Measurements from ENCODE around the gene ZSCAN20.

Gene ZSCAN20

GRCh38 chr1:33472269-33472980 is at the start of gene ZSCAN20:
ZSCAN20 (plus strand) TSS chr1:33472645; CDS start chr1:33479289, 6,644 bp downstream.
- DNase-seq (ENCODE audit: low read depth), result peak; percentile 73

- DNase-seq (ENCODE audit: low read depth), result no peak
Observed at GRCh38 chr1:33424205-33424604, 48.2 kb upstream of the ZSCAN20 start.

GRCh38 chr1:33424610-33425009 is 47.8 kb upstream of the ZSCAN20 start:
- no peak for DNase-seq (ENCODE audit: low read depth)

DNA sequence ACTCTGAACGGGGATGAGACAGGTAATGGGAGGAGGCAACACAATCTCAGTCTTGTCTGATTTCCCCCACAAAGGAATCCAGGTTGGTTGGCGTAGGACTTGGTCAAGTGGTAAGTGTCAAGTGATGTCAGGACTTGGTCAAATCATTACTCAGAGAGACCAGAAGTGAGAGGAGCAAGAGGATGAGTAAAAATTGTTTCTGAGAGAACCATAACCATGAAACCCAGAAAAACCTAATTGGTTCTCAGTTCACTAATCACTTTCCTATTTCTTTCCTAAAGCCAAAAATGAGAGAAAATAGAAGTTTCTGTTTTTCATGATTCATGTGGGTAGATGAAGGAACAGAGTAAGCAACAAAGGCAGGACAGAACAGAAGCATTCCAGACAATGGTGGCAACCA is 46.5 kb upstream of the ZSCAN20 start:
- no peak for DNase-seq (ENCODE audit: low read depth)

- no peak for DNase-seq (ENCODE audit: low read depth)
Observed at GRCh38 chr1:33426916-33427315, 45.5 kb upstream of the ZSCAN20 start.

- no peak for DNase-seq (ENCODE audit: low read depth)
Observed at GRCh38 chr1:33428661-33429060, 43.8 kb upstream of the ZSCAN20 start.

DNA sequence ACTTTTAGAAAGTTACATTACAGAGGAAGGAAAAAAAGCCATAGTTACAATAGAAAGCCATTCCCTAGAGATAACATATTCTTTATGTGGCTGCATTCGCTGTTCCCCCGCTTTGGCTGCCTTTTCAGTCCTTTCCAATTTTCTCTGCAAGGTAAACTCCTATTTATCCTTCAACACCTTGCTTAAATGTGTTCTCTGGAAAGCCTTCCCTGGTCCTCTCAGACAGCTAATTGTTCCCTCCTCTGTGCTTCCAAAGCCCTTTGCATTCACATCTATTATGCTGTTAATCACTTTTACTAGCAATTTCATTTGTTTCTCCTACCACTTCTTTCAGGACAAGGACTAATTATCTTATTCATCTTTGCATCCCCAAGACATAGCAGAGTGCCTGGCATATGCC is 43.1 kb upstream of the ZSCAN20 start:
- DNase-seq (ENCODE audit: low read depth), result no peak

- no peak for DNase-seq (ENCODE audit: low read depth)
Observed at GRCh38 chr1:33429856-33430691, 42.4 kb upstream of the ZSCAN20 start.

DNA sequence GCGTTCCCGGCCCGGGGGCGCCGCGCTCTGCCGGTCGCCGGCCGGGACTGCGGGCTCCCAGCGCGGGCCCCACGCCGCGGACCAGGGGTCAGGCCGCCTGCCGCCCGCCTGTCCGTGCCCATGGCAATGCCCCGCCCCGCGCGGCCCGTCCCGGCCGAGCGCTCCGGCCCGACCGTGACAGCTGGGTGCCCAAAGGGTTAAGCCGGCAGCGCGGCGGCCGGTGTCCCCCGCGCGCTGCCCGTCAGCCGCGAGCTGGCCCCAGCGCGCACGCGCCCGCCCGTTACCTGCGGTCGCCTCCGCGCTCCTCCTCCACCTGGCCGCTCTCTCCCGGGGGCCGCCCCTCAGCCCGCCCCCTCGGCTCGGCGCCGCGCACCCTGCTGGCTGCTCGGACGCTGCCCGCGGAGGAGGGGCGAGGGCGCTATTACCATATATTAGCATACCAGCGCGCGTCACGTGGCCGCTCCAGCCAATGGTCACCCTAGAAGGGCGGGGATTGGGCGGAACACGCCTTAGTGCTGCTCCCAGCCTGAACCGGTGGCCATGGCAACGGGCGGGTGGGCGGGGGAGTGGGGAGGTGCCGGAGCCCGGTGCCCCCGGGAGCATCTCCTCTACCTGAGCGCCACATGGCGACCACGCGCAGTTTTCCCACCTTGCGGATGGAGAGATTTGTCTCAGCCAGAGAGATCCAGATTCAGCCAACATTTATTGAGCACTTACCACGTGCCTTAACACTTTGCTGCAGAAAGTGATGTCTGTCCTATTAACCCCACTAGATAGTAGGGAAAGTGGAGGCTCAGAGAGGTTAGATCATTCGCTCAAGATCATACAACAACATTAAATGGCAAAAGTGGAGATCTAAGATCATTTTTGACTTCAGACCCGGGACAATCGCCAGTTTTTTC is 41.5 kb upstream of the ZSCAN20 start, which contains the start of gene PHC2:
TSS of gene PHC2 (minus strand) at position 404 of the 902 bp plus-strand sequence. CDS start 55,556 bp downstream, outside the sequence.
- DNase-seq (ENCODE audit: low read depth), result peak; percentile 81

- DNase-seq (ENCODE audit: low read depth), result no peak
Observed at GRCh38 chr1:33433509-33434362, 38.7 kb upstream of the ZSCAN20 start.

DNA sequence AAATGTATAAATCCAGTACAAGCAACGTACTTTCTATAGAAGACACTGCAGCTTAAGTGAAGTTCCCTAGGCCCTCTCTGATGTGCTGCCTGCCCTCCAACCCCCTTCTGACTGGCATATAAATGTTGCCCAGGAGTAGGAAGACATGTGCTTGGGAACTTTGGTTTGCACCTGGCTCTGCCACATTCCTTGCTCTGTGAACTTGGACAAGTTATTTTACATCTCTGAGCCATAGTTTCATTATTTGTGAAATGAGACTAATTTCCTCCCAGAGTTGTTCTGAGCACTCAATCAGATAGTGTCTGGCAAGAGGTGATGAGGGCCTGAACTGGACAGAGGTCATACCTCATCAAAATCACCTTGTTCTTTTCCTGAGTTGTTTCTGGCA is 38.1 kb upstream of the ZSCAN20 start:
- no peak for DNase-seq (ENCODE audit: low read depth)

DNA sequence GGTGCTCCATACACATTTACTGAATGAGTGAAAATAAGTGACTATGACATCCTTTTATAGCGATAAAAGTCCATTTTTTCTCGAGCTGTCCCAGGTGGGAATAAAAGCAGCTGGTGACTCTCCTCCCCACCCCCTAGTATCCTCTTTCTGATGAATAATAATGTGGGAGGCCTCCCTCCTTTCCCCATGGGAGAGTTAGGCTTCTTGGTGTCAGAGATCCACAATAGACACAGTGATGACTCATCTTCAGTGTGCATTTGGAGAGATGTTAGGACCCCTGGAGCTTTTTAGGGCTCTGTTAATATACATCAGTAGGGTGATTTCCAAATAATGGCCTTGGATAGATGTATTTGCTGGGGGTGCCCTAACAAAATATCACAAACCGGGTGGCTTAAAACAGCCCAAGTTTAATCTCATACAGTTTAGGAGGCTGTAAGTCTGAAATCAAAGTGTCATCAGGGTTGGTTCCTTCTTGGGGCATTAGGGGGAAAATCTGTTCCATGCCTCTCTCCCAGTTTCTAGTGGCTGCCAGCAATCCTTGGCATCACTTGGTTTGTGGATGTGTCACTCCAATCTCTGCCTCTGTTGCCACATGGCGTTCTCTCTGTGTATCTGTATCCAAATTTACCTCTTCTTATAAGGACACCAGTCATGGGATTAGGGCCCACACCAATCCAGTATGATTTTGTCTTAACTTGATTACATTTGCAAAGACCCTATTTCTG is 37.2 kb upstream of the ZSCAN20 start:
- DNase-seq (ENCODE audit: low read depth), result no peak

- DNase-seq (ENCODE audit: low read depth), result no peak
Observed at GRCh38 chr1:33436557-33437285, 35.7 kb upstream of the ZSCAN20 start.

GRCh38 chr1:33438364-33439160 is 33.9 kb upstream of the ZSCAN20 start:
- DNase-seq (ENCODE audit: low read depth), result no peak

DNA sequence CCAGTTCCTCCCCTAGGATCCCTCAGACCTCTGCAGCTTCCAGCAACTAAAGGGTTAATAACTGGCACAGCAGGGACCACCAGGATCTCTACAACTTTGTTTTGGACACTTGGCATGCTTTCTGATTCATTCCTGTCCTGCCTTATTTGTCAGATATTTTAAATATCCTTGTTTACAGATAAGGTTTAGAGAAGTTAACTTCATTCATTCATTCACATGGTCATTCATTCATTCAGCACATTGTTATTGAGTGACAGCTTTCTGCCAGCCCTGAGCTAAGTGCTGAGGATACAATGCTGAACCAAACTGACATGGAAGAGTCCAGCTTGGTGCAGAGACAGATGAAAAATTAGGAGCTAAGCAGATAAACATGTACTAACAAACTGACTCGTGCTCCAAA is 32.8 kb upstream of the ZSCAN20 start:
- DNase-seq (ENCODE audit: low read depth), result no peak

- no peak for DNase-seq (ENCODE audit: low read depth)
Observed at GRCh38 chr1:33441088-33441745, 31.2 kb upstream of the ZSCAN20 start.

- DNase-seq (ENCODE audit: low read depth), result no peak
Observed at GRCh38 chr1:33442141-33442540, 30.3 kb upstream of the ZSCAN20 start.

GRCh38 chr1:33443080-33443704 is 29.3 kb upstream of the ZSCAN20 start:
- no peak for DNase-seq (ENCODE audit: low read depth)
